ENCODE measurements around the gene RDH11.
"Not testable (repeated sequence)": the region's sequence is repeated elsewhere in the genome, so short reads cannot be mapped to it uniquely, and the experiment has no call there.

Gene RDH11

GRCh38 chr14:67705211-67705610 lies 9.6 kb upstream of the RDH11 start:
- in situ Hi-C loops (cut with MboI; ENCODE audit: low pct_unique_long_range_greater_than_20kb, low sequenced_read_pairs, unreplicated experiment), result no loop called here
- no peak for TF ChIP-seq CTCF (IDR thresholded peaks at IDR 0.05; ENCODE audit: extremely low read depth, insufficient read depth, missing control alignments)
- DNase-seq (ENCODE audit: low spot score), result no peak

GRCh38 chr14:67704484-67705089 lies 9.0 kb upstream of the RDH11 start:
- in situ Hi-C loops (cut with MboI; ENCODE audit: low pct_unique_long_range_greater_than_20kb, low sequenced_read_pairs, unreplicated experiment), result no loop called here
- DNase-seq (ENCODE audit: low spot score), result peak; percentile 65
- TF ChIP-seq CTCF (IDR thresholded peaks at IDR 0.05; ENCODE audit: extremely low read depth, insufficient read depth, missing control alignments), result peak; percentile 76

- DNase-seq (ENCODE audit: low spot score), result no peak
- no peak for TF ChIP-seq CTCF (IDR thresholded peaks at IDR 0.05; ENCODE audit: extremely low read depth, insufficient read depth, missing control alignments)
- in situ Hi-C loops (cut with MboI; ENCODE audit: low pct_unique_long_range_greater_than_20kb, low sequenced_read_pairs, unreplicated experiment), result no loop called here
Observed at GRCh38 chr14:67703997-67704396, 8.4 kb upstream of the RDH11 start.

- DNase-seq (ENCODE audit: low spot score); in situ Hi-C loops (cut with MboI; ENCODE audit: low pct_unique_long_range_greater_than_20kb, low sequenced_read_pairs, unreplicated experiment): not testable (repeated sequence)
Observed at GRCh38 chr14:67701492-67701891, 5.9 kb upstream of the RDH11 start, which contains the start of gene RDH12. RDH12 (plus strand) TSS chr14:67701886; CDS start chr14:67722643, 20,757 bp downstream.

- TF ChIP-seq CTCF (IDR thresholded peaks at IDR 0.05; ENCODE audit: extremely low read depth, insufficient read depth, missing control alignments), result no peak
- in situ Hi-C loops (cut with MboI; ENCODE audit: low pct_unique_long_range_greater_than_20kb, low sequenced_read_pairs, unreplicated experiment), result no loop called here
- DNase-seq (ENCODE audit: low spot score), result no peak
Observed at GRCh38 chr14:67698179-67698578, 2.6 kb upstream of the RDH11 start.

- in situ Hi-C loops (cut with MboI; ENCODE audit: low pct_unique_long_range_greater_than_20kb, low sequenced_read_pairs, unreplicated experiment), result no loop called here
- no peak for TF ChIP-seq CTCF (IDR thresholded peaks at IDR 0.05; ENCODE audit: extremely low read depth, insufficient read depth, missing control alignments)
- DNase-seq (ENCODE audit: low spot score), result no peak
Observed at GRCh38 chr14:67697006-67697405, 1.4 kb upstream of the RDH11 start.

GRCh38 chr14:67694791-67695393 lies 672 bp downstream of the RDH11 start:
- in situ Hi-C loops (cut with MboI; ENCODE audit: low pct_unique_long_range_greater_than_20kb, low sequenced_read_pairs, unreplicated experiment), result no loop called here
- peak; percentile 88 for DNase-seq (ENCODE audit: low spot score)
- no peak for TF ChIP-seq CTCF (IDR thresholded peaks at IDR 0.05; ENCODE audit: extremely low read depth, insufficient read depth, missing control alignments)

Measured in GM13977 (cell line).